Adipose tissue (tissue), 3 donors: ENCODE results near the gene MSH5. TPM values are rescaled to one million over a fixed set of nuclear protein-coding genes. Genes with fewer than 3 reads are reported as not detected.

Source experiments
- H3K27ac ChIP-seq: one replicate; pipeline ENCODE4 v1.5.1; 2013; ENCODE audit warnings: low read depth, low read length
- WGBS, 3 donors: extraction: QIAGEN DNeasy Blood & Tissue Kit; methylation state at CpG; one replicate each; pipeline ENCODE4 v1.1.7; 2013; 5-methylcytosine and 5-hydroxymethylcytosine counted together
- polyA plus RNA-seq, 3 donors: library from polyadenylated mRNA; stranded (reverse); fragments of 200-250 nt; gene quantifications; one replicate each; pipeline ENCODE4 v1.2.3, GENCODE V29; 2013
- donor health status: healthy with polysubstance abuse.
- donor health status: Bipolar disorder and iron deficiency.
- donor health status: healthy.

Gene MSH5
- polyA plus RNA-seq, 3 donors, result 2.4 to 4.4 (median 3.9) TPM

DNA sequence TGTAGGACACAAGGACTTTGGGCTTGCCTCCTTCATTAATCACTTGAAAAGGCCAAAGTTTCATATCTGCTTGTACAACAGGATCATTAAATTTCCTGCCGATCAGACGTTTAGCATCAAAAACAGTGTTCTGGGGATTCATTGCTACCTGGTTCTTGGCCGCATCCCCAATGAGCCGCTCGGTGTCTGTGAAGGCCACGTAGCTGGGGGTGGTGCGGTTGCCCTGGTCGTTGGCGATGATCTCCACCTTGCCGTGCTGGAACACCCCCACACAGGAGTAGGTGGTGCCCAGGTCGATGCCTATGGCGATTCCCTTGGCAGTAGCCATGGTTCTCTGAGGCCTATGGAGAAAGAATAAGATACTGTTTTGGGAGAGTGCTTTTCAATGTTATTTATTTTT, 71.8 kb downstream of the MSH5 start:
- WGBS, 3 donors, result 89 to 96% (median 95%) methylated on average over 12 of the region's 12 CpGs

More for the DNA sequence above, 71.8 kb downstream of the MSH5 start:
- no peak overlapping the region for H3K27ac ChIP-seq

Other genes starting within 250 kb of the MSH5 start
- gene MICB, start 241.9 kb upstream of the MSH5 start, polyA plus RNA-seq, result 1 to 10 TPM in 1 of 3 donors, under 1 TPM in 2; 0.53 to 3.3 (median 0.95) TPM
- gene MCCD1, start 211.0 kb upstream of the MSH5 start, polyA plus RNA-seq, result not detected
- gene DDX39B, start 198.0 kb upstream of the MSH5 start, polyA plus RNA-seq, result 100 to 1,000 TPM; 315 to 359 (median 351) TPM
- 1 to 10 TPM in 1 of 3 donors, under 1 TPM in 2; 0.48 to 1.8 (median 0.81) TPM for gene ATP6V1G2, start 193.4 kb upstream of the MSH5 start, polyA plus RNA-seq
- 10 to 100 TPM; 21.5 to 40.3 (median 25.0) TPM for gene NFKBIL1, start 192.4 kb upstream of the MSH5 start, polyA plus RNA-seq
- gene LTA, start 167.7 kb upstream of the MSH5 start, polyA plus RNA-seq, result under 1 TPM in 2 of 3 donors, not detected in 1; 0.08 to 0.21 TPM
- gene TNF, start 164.4 kb upstream of the MSH5 start, polyA plus RNA-seq, result 1 to 10 TPM in 1 of 3 donors, under 1 TPM in 2; 0.16 to 1.1 (median 0.56) TPM
- gene LTB, start 157.6 kb upstream of the MSH5 start, polyA plus RNA-seq, result 1 to 10 TPM; 1.9 to 6.7 (median 5.3) TPM
- gene LST1, start 153.7 kb upstream of the MSH5 start, polyA plus RNA-seq, result 10 to 100 TPM in 2 of 3 donors, 1 to 10 TPM in 1; 3.1 to 41.1 (median 32.1) TPM
- under 1 TPM in 2 of 3 donors, not detected in 1; 0.14 to 0.39 TPM for gene NCR3, start 147.0 kb upstream of the MSH5 start, polyA plus RNA-seq
- gene AIF1, start 124.8 kb upstream of the MSH5 start, polyA plus RNA-seq, result 100 to 1,000 TPM in 1 of 3 donors, 10 to 100 TPM in 1, 1 to 10 TPM in 1; 7.9 to 180 (median 63.1) TPM
- 100 to 1,000 TPM in 2 of 3 donors, 10 to 100 TPM in 1; 47.8 to 112 (median 110) TPM for gene PRRC2A, start 119.3 kb upstream of the MSH5 start, polyA plus RNA-seq
- 100 to 1,000 TPM; 109 to 202 (median 189) TPM for gene BAG6, start 87.3 kb upstream of the MSH5 start, polyA plus RNA-seq
- gene APOM, start 84.1 kb upstream of the MSH5 start, polyA plus RNA-seq, result 1 to 10 TPM; 2.0 to 6.5 (median 3.6) TPM
- gene C6orf47, start 79.2 kb upstream of the MSH5 start, polyA plus RNA-seq, result 10 to 100 TPM in 2 of 3 donors, 1 to 10 TPM in 1; 8.8 to 17.0 (median 14.1) TPM
- gene GPANK1, start 75.0 kb upstream of the MSH5 start, polyA plus RNA-seq, result 10 to 100 TPM in 2 of 3 donors, 1 to 10 TPM in 1; 9.7 to 16.6 (median 14.0) TPM
- 100 to 1,000 TPM; 103 to 186 (median 172) TPM for gene CSNK2B, start 73.9 kb upstream of the MSH5 start, polyA plus RNA-seq
- 1 to 10 TPM; 4.2 to 9.8 (median 4.8) TPM for gene LY6G5B, start 70.0 kb upstream of the MSH5 start, polyA plus RNA-seq
- gene LY6G5C, start 58.9 kb upstream of the MSH5 start, polyA plus RNA-seq, result 1 to 10 TPM; 1.2 to 3.5 (median 2.4) TPM
- 10 to 100 TPM; 28.5 to 39.8 (median 30.5) TPM for gene ABHD16A, start 36.7 kb upstream of the MSH5 start, polyA plus RNA-seq
- under 1 TPM in 1 of 3 donors, not detected in 2; 0.45 TPM for gene LY6G6F, start 33.1 kb upstream of the MSH5 start, polyA plus RNA-seq
- not detected for gene LY6G6D, start 24.7 kb upstream of the MSH5 start, polyA plus RNA-seq
- gene LY6G6C, start 18.3 kb upstream of the MSH5 start, polyA plus RNA-seq, result under 1 TPM in 1 of 3 donors, not detected in 2; 0.16 TPM
- under 1 TPM in 2 of 3 donors, not detected in 1; 0.06 to 0.22 TPM for gene MPIG6B, start 16.6 kb upstream of the MSH5 start, polyA plus RNA-seq
- gene DDAH2, start 10.7 kb upstream of the MSH5 start, polyA plus RNA-seq, result 100 to 1,000 TPM in 2 of 3 donors, 10 to 100 TPM in 1; 21.9 to 213 (median 122) TPM
- 100 to 1,000 TPM; 140 to 335 (median 301) TPM for gene CLIC1, start 3.5 kb upstream of the MSH5 start, polyA plus RNA-seq
- gene SAPCD1, start 22.7 kb downstream of the MSH5 start, polyA plus RNA-seq, result 1 to 10 TPM in 1 of 3 donors, under 1 TPM in 1, not detected in 1; 0.51 to 1.4 TPM
- 1 to 10 TPM in 1 of 3 donors, under 1 TPM in 1, not detected in 1; 0.61 to 2.1 TPM for gene VWA7, start 37.3 kb downstream of the MSH5 start, polyA plus RNA-seq
- gene VARS1, start 55.7 kb downstream of the MSH5 start, polyA plus RNA-seq, result 10 to 100 TPM; 24.2 to 38.6 (median 29.1) TPM
- 10 to 100 TPM; 29.7 to 55.0 (median 38.1) TPM for gene LSM2, start 67.0 kb downstream of the MSH5 start, polyA plus RNA-seq
- gene HSPA1L, start 75.3 kb downstream of the MSH5 start, polyA plus RNA-seq, result 1 to 10 TPM in 1 of 3 donors, under 1 TPM in 2; 0.59 to 1.0 (median 0.80) TPM
- 100 to 1,000 TPM in 1 of 3 donors, 10 to 100 TPM in 2; 32.5 to 514 (median 76.3) TPM for gene HSPA1A, start 75.5 kb downstream of the MSH5 start, polyA plus RNA-seq
- gene HSPA1B, start 87.7 kb downstream of the MSH5 start, polyA plus RNA-seq, result 100 to 1,000 TPM in 1 of 3 donors, 10 to 100 TPM in 2; 40.9 to 501 (median 47.1) TPM
- 10 to 100 TPM; 26.2 to 33.8 (median 31.5) TPM for gene NEU1, start 122.8 kb downstream of the MSH5 start, polyA plus RNA-seq
- 1 to 10 TPM; 1.3 to 8.1 (median 6.2) TPM for gene SLC44A4, start 139.0 kb downstream of the MSH5 start, polyA plus RNA-seq
- gene EHMT2, start 157.7 kb downstream of the MSH5 start, polyA plus RNA-seq, result 10 to 100 TPM; 20.1 to 35.8 (median 23.0) TPM
- 1 to 10 TPM; 1.7 to 5.2 (median 2.2) TPM for gene ZBTB12, start 162.1 kb downstream of the MSH5 start, polyA plus RNA-seq
- gene C2, start 187.7 kb downstream of the MSH5 start, polyA plus RNA-seq, result 10 to 100 TPM in 2 of 3 donors, 1 to 10 TPM in 1; 1.6 to 20.4 (median 18.2) TPM
- gene CFB, start 206.1 kb downstream of the MSH5 start, polyA plus RNA-seq, result 100 to 1,000 TPM in 1 of 3 donors, 10 to 100 TPM in 2; 23.8 to 211 (median 49.8) TPM
- 10 to 100 TPM; 38.8 to 60.8 (median 53.2) TPM for gene NELFE, start 219.0 kb downstream of the MSH5 start, polyA plus RNA-seq
- 10 to 100 TPM; 28.7 to 62.6 (median 59.6) TPM for gene SKIC2, start 219.2 kb downstream of the MSH5 start, polyA plus RNA-seq
- gene DXO, start 232.1 kb downstream of the MSH5 start, polyA plus RNA-seq, result 10 to 100 TPM; 10.4 to 20.8 (median 15.8) TPM
- 100 to 1,000 TPM in 2 of 3 donors, 10 to 100 TPM in 1; 20.8 to 180 (median 112) TPM for gene C4A, start 242.1 kb downstream of the MSH5 start, polyA plus RNA-seq